PFSK-1 (cell line): ENCODE data around the gene HOXA4.

ENCODE experiments used
- FOXP2 ChIP-seq: optimal IDR thresholded peaks from 2 replicates; pipeline ENCODE3; 2011; ENCODE audit warnings: borderline replicate concordance, control low read depth, inconsistent platforms; ENCODE audit not compliant: insufficient read depth; ENCODE audit errors: extremely low read length, extremely low read depth
- POLR2AphosphoS5 ChIP-seq: IDR thresholded peaks from 2 replicates; pipeline ENCODE4 v1.6.1; 2012; ENCODE audit warnings: low read depth, mild to moderate bottlenecking, control low read depth, low read length, moderate library complexity
- SIN3A ChIP-seq: IDR thresholded peaks from 2 replicates; pipeline ENCODE4 v1.6.1; 2012; ENCODE audit warnings: mild to moderate bottlenecking, low read length, moderate library complexity, borderline replicate concordance; ENCODE audit not compliant: insufficient read depth
- TAF1 ChIP-seq: IDR thresholded peaks from 2 replicates; pipeline ENCODE4 v1.6.1; 2012; ENCODE audit warnings: low read length, control low read depth, borderline replicate concordance; ENCODE audit not compliant: insufficient read depth
- TF ChIP-seq, protein P1 (sequence below), 2 experiments: IDR thresholded peaks; 2 replicates each; pipeline versions ENCODE4 v1.6.1 to v1.8.0; 2011 to 2012; ENCODE audit warnings: low read depth in 2 of 2, low read length in 2 of 2, control low read depth in 1 of 2, inconsistent platforms in 1 of 2, mild to moderate bottlenecking in 1 of 2, moderate library complexity in 1 of 2; ENCODE audit not compliant: insufficient read depth in 1 of 2

Gene HOXA4

DNA sequence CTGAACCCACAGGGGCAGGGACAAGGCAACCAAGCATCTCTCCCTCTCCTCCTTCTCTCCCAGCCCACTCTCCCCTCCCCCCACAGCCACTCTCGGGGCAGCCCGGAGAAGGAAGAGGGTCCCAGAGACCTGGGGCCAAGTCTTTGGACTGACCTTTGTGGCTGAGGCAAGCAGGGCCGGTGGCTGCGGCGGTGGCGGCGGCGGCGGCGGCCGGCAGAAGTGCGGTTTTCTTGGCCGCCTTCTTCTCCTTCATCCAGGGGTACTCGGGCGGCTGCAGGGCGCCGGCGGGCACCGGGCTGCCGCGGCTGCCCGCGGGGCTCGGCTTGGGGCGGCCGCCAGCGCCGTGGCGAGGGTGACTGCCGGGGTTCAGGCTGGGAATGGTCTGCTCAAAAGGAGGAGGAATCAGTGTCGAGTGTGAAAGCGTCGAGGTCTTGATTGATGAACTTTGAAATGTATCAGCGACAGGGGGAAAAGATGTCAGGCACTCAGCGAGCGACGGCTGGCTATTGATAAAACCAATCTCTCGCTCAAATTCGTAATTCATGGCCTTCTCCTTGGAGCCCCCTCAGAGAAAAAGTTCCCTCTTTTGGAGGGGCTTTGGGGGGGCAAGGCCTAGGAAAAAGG, 28.5 kb downstream of the HOXA4 start:
- no peak for TF ChIP-seq POLR2AphosphoS5
- TF ChIP-seq SIN3A, result no peak
- TF ChIP-seq TAF1, result no peak
- no peak for TF ChIP-seq FOXP2
- TF ChIP-seq, protein P1, sequence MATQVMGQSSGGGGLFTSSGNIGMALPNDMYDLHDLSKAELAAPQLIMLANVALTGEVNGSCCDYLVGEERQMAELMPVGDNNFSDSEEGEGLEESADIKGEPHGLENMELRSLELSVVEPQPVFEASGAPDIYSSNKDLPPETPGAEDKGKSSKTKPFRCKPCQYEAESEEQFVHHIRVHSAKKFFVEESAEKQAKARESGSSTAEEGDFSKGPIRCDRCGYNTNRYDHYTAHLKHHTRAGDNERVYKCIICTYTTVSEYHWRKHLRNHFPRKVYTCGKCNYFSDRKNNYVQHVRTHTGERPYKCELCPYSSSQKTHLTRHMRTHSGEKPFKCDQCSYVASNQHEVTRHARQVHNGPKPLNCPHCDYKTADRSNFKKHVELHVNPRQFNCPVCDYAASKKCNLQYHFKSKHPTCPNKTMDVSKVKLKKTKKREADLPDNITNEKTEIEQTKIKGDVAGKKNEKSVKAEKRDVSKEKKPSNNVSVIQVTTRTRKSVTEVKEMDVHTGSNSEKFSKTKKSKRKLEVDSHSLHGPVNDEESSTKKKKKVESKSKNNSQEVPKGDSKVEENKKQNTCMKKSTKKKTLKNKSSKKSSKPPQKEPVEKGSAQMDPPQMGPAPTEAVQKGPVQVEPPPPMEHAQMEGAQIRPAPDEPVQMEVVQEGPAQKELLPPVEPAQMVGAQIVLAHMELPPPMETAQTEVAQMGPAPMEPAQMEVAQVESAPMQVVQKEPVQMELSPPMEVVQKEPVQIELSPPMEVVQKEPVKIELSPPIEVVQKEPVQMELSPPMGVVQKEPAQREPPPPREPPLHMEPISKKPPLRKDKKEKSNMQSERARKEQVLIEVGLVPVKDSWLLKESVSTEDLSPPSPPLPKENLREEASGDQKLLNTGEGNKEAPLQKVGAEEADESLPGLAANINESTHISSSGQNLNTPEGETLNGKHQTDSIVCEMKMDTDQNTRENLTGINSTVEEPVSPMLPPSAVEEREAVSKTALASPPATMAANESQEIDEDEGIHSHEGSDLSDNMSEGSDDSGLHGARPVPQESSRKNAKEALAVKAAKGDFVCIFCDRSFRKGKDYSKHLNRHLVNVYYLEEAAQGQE (IDR thresholded peaks at IDR 0.05; ENCODE audit: insufficient read depth in 1 of 2, low read depth in 2 of 2, low read length in 2 of 2), result no peak

DNA sequence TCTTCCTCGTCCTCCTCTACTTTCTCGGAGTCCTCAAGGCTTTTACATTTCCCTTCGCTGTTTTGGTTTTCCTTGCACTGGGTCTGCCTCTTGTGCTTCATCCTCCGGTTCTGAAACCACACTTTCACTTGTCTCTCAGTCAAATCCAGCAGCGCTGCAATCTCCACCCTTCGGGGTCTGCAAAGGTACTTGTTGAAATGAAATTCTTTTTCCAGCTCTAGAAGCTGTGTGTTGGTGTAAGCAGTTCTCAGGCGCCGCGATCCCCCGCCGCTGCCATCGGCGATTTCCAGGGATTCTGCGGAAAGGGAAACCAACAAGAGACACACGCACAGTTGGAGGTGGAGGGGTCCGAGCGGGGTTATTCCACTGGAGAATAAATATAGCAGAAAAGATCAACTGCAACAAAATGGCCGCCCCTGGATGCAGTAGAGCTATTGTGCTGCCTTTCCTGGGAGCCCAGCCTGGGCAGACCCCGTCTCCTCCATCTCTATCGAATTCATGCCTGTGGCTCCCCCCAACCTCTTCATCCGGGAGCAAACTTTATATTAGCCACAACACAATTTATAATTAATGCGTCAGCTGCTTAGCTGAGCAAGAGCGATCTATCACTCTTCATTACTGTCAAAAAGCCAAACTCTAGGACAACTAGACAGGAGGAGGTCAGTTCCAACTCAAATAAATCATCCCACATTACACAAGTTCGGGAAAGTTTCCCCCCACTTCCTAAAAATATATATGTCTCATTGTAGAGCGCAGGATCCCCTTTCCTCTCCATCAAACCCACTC, 29.2 kb downstream of the HOXA4 start:
- TF ChIP-seq, protein P1 (IDR thresholded peaks at IDR 0.05; ENCODE audit: insufficient read depth in 1 of 2, low read depth in 2 of 2, low read length in 2 of 2), result no peak
- no peak for TF ChIP-seq FOXP2
- no peak for TF ChIP-seq POLR2AphosphoS5
- no peak for TF ChIP-seq SIN3A
- no peak for TF ChIP-seq TAF1

DNA sequence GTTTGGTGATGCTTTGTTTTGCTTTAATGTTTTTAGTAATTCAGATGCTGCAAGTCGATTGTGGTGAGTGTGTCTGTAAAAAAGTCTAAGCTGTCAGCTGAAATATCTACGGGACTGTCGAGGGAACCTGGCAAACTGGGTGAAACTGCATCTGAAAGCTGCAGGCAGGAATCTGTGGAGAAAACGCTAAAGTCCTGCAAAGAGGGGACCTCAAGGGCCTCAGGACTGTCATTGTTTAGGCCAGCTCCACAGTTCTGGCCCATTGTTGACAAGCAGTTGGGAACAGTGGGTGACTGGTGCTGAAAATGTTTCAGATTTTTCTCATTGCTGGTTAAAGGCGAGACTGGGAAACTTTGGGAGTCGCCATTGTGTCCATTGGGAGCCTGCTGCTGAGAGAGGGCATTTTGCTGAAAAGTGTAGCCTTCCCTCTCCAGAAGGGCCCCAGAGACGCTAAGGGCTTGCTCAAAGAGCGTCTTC, 29.8 kb downstream of the HOXA4 start:
- TF ChIP-seq, protein P1 (IDR thresholded peaks at IDR 0.05; ENCODE audit: insufficient read depth in 1 of 2, low read depth in 2 of 2, low read length in 2 of 2), result no peak
- TF ChIP-seq POLR2AphosphoS5, result no peak
- TF ChIP-seq SIN3A, result no peak
- TF ChIP-seq TAF1, result no peak
- no peak for TF ChIP-seq FOXP2

DNA sequence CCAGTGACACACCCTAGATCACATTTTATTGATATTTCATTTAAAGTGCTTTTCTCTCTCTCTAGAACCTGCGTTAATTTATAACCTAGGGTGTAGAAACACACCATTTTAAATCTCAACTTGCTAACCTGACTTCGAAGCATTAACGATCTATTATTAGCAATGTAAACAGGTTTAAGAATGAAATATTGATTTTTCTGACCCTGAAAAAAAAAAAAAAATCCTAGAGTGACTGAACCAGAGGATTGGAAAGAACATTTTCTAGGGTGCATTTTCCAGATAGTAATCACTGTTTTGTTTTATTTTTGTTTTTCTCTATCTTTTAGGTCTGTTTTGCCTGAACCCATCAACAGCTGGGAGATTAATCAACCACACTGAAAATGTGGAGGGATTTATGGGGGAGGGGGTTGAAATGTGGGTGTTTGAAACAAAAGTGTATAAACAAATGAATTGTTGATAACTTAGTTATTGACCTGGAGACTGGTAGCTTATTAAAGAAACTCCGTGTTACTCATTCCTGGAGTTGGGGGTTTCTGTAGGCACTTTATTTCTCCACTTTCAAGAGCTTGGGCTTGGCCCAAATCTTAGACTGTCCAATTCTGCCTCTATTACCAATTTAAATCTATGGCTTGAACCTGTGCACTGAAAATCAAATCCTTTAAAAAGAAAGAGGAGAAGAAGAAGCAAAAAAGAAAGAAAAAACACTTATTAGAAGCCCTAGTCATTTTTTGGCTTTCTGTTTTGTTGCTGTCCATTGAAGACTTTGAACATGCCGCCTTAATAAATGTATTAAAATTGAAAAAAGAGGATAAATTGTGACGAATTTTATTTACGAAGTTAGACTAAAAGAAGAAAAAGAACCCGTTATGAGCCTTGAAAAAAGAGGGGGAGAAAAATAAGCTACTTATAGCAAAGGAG, 30.8 kb downstream of the HOXA4 start:
- TF ChIP-seq, protein P1 (IDR thresholded peaks at IDR 0.05; ENCODE audit: insufficient read depth in 1 of 2, low read depth in 2 of 2, low read length in 2 of 2), result no peak
- TF ChIP-seq TAF1, result no peak
- TF ChIP-seq SIN3A, result no peak
- TF ChIP-seq POLR2AphosphoS5, result no peak
- no peak for TF ChIP-seq FOXP2
